ENCODE measurements around the gene DUSP3. TPM values are rescaled to one million over a fixed set of nuclear protein-coding genes. Genes with fewer than 3 reads are reported as not detected.

DUSP3 gene
- total and polyA plus RNA-seq, 2 of the 13 experiments (the other 11 are each of a cell fraction or from before 2014, with no cell fraction given) = 60.0 to 71.5 TPM

DNA sequence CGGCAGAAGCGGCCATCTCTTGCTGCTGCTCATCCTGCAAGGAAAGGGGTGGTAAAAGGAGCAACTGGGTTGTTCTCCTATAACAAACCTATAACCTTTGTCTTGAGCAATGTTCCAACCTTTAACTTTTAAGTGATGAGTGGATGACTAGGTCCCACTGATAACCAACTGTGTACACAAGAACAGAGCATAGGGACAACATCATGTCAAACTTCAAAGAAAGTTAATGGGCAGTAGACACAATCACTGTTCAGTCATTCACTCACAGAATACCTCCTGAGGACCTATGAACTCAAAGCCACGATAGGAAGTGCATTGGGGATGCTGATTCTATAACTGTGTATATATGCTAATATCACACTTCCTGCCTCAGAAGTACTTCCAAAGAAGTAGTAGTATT lies 23.1 kb upstream of the DUSP3 start (continued):
- TF ChIP-seq DNMT1 (CRISPR knock-in tag; IDR thresholded peaks at IDR 0.05) (no peak), KLF13 (CRISPR knock-in tag; IDR thresholded peaks at IDR 0.05) (no peak), ISX (CRISPR knock-in tag; conservative IDR thresholded peaks at IDR 0.05) (no peak), ZNF790 (CRISPR knock-in tag; IDR thresholded peaks at IDR 0.05; ENCODE audit: borderline replicate concordance) (no peak), EP300 (IDR thresholded peaks at IDR 0.05; ENCODE audit: low read depth in 2 of 2, low read length in 2 of 2) (peak in 1 of 2 experiments; percentile 95; a peak in 3 of 4 replicates), EP300 (CRISPR knock-in tag; IDR thresholded peaks at IDR 0.05; ENCODE audit: borderline replicate concordance) (peak; percentile 97), ELF3 (CRISPR knock-in tag; IDR thresholded peaks at IDR 0.05) (peak; percentile 66; the same call in 1 of the 2 replicates), ZNF670 (CRISPR knock-in tag; IDR thresholded peaks at IDR 0.05; ENCODE audit: borderline replicate concordance) (peak; percentile 65; the same call in 1 of the 2 replicates), ZNF792 (CRISPR knock-in tag; IDR thresholded peaks at IDR 0.05) (peak; percentile 66; the same call in 1 of the 2 replicates), RXRB (CRISPR knock-in tag; IDR thresholded peaks at IDR 0.05; ENCODE audit: borderline replicate concordance) (peak; percentile 82; the same call in 1 of the 2 replicates), CHD4 (IDR thresholded peaks at IDR 0.05; ENCODE audit: borderline replicate concordance, low read length) (no peak), SOX6 (IDR thresholded peaks at IDR 0.05) (no peak), SOX6 (CRISPR knock-in tag; IDR thresholded peaks at IDR 0.05) (peak; percentile 96), KDM1A (CRISPR knock-in tag; IDR thresholded peaks at IDR 0.05) (peak; percentile 98), ZNF331 (CRISPR knock-in tag; IDR thresholded peaks at IDR 0.05) (peak; percentile 61; the same call in 1 of the 2 replicates), IRF2 (CRISPR knock-in tag; IDR thresholded peaks at IDR 0.05) (peak; percentile 72; the same call in 1 of the 2 replicates), ZFP41 (CRISPR knock-in tag; IDR thresholded peaks at IDR 0.05; ENCODE audit: borderline replicate concordance) (no peak), GABPB1 (CRISPR knock-in tag; IDR thresholded peaks at IDR 0.05) (peak; percentile 34; the same call in 1 of the 2 replicates), CBX5 (CRISPR knock-in tag; IDR thresholded peaks at IDR 0.05; ENCODE audit: borderline replicate concordance) (peak; percentile 42; the same call in 1 of the 2 replicates), PHF8 (CRISPR knock-in tag; IDR thresholded peaks at IDR 0.05) (no peak)
- TF ChIP-seq, protein P1, sequence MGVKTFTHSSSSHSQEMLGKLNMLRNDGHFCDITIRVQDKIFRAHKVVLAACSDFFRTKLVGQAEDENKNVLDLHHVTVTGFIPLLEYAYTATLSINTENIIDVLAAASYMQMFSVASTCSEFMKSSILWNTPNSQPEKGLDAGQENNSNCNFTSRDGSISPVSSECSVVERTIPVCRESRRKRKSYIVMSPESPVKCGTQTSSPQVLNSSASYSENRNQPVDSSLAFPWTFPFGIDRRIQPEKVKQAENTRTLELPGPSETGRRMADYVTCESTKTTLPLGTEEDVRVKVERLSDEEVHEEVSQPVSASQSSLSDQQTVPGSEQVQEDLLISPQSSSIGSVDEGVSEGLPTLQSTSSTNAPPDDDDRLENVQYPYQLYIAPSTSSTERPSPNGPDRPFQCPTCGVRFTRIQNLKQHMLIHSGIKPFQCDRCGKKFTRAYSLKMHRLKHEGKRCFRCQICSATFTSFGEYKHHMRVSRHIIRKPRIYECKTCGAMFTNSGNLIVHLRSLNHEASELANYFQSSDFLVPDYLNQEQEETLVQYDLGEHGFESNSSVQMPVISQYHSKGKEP (CRISPR knock-in tag; IDR thresholded peaks at IDR 0.05) = no peak
- TF ChIP-seq, protein P2, sequence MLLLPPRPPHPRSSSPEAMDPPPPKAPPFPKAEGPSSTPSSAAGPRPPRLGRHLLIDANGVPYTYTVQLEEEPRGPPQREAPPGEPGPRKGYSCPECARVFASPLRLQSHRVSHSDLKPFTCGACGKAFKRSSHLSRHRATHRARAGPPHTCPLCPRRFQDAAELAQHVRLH (CRISPR knock-in tag; IDR thresholded peaks at IDR 0.05; ENCODE audit: borderline replicate concordance, low read depth) = peak; percentile 58; the same call in 1 of the 2 replicates
- TF ChIP-seq, protein P3, sequence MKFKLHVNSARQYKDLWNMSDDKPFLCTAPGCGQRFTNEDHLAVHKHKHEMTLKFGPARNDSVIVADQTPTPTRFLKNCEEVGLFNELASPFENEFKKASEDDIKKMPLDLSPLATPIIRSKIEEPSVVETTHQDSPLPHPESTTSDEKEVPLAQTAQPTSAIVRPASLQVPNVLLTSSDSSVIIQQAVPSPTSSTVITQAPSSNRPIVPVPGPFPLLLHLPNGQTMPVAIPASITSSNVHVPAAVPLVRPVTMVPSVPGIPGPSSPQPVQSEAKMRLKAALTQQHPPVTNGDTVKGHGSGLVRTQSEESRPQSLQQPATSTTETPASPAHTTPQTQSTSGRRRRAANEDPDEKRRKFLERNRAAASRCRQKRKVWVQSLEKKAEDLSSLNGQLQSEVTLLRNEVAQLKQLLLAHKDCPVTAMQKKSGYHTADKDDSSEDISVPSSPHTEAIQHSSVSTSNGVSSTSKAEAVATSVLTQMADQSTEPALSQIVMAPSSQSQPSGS (CRISPR knock-in tag; IDR thresholded peaks at IDR 0.05) = no peak
- TF ChIP-seq, protein P4, sequence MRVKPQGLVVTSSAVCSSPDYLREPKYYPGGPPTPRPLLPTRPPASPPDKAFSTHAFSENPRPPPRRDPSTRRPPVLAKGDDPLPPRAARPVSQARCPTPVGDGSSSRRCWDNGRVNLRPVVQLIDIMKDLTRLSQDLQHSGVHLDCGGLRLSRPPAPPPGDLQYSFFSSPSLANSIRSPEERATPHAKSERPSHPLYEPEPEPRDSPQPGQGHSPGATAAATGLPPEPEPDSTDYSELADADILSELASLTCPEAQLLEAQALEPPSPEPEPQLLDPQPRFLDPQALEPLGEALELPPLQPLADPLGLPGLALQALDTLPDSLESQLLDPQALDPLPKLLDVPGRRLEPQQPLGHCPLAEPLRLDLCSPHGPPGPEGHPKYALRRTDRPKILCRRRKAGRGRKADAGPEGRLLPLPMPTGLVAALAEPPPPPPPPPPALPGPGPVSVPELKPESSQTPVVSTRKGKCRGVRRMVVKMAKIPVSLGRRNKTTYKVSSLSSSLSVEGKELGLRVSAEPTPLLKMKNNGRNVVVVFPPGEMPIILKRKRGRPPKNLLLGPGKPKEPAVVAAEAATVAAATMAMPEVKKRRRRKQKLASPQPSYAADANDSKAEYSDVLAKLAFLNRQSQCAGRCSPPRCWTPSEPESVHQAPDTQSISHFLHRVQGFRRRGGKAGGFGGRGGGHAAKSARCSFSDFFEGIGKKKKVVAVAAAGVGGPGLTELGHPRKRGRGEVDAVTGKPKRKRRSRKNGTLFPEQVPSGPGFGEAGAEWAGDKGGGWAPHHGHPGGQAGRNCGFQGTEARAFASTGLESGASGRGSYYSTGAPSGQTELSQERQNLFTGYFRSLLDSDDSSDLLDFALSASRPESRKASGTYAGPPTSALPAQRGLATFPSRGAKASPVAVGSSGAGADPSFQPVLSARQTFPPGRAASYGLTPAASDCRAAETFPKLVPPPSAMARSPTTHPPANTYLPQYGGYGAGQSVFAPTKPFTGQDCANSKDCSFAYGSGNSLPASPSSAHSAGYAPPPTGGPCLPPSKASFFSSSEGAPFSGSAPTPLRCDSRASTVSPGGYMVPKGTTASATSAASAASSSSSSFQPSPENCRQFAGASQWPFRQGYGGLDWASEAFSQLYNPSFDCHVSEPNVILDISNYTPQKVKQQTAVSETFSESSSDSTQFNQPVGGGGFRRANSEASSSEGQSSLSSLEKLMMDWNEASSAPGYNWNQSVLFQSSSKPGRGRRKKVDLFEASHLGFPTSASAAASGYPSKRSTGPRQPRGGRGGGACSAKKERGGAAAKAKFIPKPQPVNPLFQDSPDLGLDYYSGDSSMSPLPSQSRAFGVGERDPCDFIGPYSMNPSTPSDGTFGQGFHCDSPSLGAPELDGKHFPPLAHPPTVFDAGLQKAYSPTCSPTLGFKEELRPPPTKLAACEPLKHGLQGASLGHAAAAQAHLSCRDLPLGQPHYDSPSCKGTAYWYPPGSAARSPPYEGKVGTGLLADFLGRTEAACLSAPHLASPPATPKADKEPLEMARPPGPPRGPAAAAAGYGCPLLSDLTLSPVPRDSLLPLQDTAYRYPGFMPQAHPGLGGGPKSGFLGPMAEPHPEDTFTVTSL (CRISPR knock-in tag; IDR thresholded peaks at IDR 0.05; ENCODE audit: borderline replicate concordance) = peak; percentile 94
